HG03025 (cell line): Measurements from ENCODE around the gene TYRO3.

Experiments used
- ATAC-seq: cut with Tn5 transposase; IDR thresholded peaks from one replicate; pipeline ENCODE4 v1.9.1; 2021; ENCODE audit warnings: mild to moderate bottlenecking, moderate library complexity; ENCODE audit not compliant: unreplicated experiment, low FRiP score

TYRO3 gene

DNA sequence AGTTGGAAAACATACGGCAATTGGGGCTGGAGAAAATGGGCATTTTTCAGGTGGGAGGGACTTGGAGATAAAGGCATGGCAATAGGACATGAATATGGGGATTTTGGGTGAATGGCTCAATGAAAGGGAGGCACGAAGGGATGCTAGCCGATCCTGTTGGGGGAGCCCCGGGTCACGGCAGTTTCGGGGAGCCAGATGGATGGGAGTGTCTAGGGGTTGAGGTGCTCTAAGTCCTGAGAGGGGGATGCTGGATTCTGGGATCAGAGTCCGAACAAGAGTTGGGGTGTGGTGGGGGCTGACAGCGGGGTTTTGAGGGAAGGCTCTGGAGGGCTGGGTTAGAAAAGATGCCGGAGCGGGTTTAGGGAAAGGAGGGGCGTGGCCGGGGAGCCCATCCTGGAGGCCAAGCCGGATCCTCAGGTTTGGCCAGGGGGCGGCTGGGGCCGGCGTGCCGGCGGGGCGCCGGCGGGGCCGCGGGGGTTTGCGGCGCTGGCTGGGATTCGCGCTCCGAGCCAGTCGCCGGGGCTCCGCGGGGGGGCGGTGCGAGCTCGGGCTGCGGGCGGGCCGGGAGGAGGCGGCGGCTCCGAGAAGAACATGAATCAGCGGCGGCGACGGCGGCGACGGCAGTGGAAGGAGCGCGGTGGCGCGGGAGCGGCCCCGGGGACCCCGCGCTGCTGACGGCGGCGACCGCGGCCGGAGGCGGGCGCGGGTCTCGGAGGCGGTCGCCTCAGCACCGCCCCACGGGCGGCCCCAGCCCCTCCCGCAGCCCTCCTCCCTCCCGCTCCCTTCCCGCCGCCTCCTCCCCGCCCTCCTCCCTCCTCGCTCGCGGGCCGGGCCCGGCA, at the start of gene TYRO3:
TSS of gene TYRO3 (plus strand) at position 813 of the 839 bp plus-strand sequence. CDS start 46 bp downstream, outside the sequence.
- ATAC-seq: no peak

DNA sequence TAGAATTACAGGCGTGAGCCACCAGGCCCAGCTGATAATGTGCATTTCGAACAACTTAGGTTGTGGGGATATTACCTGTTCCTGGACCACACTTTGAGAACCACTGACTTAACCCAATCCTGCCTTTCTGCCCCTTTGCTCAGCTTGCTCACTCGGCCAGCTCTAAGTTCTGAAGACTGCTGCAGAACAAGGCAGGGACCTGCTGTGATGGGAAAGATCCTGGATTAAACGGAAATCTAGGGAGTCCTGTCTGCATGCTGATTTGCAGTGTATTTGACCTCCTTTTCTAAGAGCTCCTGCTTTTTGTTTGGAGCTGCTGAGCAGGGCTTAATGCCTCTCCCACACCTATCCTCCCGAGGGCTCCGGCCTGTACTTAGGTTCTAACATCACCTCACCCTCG, 48.3 kb upstream of the TYRO3 start:
- ATAC-seq: no peak

DNA sequence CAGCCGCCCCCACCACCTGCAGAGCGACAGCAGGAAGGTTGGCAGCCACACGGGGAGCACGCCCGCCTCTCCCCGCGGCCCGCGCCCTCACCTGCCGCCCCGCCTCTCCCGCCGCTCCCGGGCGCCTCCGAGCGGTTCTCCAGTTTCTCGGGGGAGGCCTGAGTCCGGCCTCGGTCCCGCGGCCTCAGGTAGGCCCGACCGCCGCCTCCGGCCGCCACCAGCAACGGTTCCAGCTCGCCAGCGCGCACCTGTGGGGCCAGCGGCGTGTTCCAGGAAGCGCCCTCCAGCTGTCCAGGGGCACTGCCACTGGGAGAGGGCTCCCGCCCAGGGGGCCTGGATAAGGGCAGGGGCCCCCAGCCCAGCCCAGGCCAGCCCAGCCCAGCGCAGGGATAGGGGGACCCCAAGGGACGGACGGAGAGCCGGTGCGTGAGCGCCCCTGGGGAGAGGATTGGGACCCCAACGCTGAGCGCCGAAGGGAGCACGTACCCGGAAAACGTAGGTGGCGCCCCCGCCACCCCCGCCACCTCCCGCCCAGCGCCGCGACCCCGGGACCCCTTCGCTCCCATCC, 47.6 kb upstream of the TYRO3 start:
- ATAC-seq: no peak

DNA sequence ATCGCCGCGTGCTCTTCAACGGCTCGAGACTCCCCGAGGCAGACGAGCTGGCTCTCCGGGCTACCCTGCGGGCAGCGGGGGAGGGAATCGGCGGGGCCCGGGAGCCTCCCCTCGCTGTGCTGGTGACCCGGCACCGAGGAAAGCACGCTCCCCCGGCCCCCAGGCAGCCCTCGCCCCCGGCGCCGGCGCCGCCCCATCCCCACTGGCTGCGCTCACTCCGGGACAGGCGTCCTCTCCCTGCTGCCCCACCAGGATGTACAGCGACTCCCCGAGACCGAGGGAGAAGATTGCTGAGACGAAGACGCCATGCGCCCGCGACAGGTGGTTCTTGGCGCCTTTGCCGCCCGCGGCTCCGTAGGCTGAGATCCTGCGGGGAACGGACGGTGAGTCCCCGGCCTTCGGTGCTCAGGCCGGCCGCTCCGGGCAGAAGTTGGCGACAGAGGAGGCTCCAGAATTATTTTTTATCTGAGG, 47.1 kb upstream of the TYRO3 start:
- no peak for ATAC-seq

DNA sequence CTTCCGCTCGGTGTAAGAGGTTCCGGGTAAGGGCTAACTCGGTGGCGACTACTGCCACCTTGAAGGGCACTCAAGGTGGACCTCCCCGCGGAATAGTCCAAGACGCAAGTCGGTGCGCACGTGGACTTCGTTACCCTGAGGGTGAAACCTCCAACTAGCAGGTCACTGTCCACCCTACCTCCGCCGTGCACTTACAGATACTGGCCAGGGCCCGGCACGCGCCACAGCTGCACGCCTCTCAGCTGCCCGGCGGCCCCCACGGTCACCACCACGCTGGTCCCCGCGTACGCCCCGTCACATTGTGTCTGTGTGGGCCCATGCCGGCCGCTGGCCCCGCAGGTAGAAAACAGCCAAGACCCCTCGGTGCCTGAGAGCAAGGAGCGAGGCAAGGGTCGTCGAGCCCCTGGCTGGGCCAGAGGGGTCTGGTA, 46.5 kb upstream of the TYRO3 start:
- no peak for ATAC-seq

DNA sequence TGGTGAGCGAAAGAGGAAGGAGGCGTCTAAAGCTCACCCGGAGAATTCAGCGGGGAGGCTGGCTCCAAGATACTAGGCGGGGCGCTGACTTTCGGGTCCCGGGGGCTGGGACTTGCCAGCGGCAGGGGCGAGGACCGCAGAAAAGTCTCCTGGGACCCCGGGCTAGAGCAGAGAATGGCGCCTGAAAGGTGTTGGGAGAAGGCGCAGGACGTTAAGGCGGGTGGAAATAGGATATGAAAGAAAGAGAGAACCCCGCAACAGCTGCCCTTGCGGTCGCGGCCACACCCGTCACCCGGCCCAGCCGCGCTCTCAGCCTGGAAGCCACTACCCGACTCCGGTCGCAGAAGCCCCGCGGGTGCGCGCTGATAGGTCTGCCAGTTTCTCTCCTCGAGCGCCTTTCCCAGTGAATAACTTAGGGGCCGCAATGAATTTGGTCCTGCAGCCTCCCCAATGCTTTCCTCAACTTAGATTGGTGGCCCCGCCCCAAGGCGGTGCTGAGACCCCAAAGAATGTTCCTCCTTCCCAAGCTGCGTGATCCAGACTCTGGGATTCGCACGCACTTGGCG, 46.0 kb upstream of the TYRO3 start:
- no peak for ATAC-seq

DNA sequence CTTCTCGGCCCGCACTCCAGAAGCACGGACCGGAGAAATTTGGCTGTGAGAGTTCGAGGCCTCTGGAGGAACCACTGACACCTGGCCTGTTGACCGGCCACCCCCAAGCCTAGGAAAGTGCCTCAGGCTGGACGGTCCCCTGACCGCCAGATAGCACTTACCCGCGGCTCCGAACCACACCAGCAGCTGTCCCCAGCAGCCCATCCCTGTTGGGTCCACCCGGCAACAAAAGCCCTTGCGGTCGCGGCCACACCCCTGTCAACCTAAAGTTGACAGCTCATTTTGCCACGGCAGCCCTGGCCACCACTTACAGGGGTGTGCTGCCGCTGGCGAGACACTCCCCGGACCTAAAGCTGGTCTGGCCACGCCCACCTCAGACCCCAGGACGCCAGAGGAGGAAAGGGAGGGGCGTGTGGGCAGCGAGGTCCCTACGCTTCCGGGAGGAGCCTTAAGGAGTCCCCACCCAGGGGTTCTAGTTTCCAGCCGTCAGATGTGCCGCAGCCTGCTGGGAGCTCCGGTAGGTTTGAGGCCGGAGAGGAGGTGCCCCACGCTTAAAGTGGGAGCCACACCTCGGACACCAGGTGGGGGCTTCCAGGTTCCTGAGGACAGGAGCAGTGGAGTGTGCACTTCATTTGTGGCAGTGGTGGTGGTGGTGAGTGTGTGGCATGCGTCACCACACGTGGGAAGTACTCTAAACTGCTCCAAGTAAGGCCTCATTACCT, 45.3 kb upstream of the TYRO3 start, which contains the start of gene LTK:
TSS of gene LTK (minus strand) at position 322 of the 722 bp plus-strand sequence. CDS start at position 204, 118 bp downstream.
- no peak for ATAC-seq

DNA sequence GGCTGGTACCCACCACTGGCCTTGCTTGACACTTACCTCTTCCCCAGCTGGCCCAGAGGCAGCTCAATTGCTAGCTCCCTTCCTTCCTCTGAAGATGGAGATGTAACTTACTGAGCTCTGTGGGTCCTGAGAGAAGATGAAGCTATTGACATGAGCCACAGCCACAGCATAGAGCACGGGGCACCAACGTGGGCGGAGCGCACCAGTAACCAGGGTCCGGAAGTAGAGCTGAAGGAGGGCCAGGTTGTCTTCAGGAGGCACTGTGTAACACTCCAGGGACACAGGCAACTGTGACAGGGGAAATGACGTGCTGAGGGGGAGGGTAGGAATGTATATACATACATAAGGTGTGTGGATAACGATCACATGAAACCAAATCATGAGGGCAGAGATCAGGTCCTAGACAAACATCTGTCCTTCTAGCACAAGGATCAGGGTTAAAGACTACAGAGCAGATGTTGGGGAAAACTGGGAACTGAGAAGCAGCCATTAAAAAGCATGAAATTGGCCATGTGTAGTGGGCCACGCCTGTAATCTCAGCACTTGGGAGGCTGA, 41.0 kb upstream of the TYRO3 start:
- no peak for ATAC-seq

DNA sequence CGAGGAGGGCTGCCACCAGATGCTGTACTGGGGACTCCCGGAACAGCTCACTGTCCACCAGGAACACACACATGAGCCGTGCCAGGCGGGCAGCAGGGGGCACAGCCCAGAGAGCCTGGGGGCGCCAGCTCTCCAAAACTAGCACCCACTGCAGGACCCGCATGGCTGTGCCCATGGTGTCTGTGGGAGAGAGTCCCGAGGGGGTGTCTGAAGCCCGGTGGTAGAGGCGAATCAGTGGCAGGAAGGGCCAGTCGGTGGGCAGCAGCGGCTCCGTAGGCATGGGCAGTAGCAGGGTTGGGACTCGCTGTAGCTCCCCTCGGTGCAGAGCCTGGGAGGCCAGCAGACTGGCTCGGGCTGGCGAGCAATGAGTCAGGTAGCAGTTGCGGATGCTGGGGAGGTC, 38.4 kb upstream of the TYRO3 start:
- no peak for ATAC-seq

DNA sequence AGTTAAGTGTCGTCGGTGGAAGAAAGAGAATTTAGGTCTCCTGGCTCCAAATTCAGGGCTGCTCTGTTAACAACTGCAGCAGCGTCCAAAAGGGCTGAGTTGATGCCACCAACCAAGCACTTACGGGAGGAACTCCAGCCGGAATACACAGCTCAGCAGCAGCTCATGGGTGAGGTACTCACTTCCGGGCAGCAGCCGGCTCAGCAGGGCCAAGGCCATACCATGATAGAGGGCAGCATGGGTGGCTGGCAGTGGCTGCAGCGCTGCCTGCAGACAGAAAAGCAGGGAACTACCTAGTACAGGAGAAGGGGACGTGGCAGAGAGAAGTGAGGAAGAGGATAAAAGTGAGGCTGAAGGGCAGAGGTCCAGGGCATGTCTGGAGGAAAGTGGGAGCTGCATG, 37.4 kb upstream of the TYRO3 start:
- no peak for ATAC-seq

DNA sequence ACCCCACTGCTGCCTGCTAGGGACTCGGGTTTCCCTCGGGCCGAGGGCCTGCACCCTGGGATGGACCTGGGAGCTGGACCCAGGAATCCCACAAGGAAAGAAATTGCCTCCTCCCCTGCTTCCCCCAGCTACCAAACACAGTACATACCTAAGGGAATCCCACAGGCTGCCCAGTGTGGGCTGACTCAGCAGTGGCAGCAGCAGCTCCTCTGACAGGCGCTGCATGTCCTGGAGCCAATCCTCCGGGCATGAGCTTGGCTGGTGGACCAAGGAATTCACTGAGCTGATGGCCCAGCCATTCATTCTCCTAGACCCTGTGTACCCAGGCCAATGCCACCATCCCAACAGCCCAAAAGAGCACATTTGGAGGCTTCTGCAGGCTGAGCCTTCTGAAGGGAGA, 35.9 kb upstream of the TYRO3 start:
- ATAC-seq: no peak

DNA sequence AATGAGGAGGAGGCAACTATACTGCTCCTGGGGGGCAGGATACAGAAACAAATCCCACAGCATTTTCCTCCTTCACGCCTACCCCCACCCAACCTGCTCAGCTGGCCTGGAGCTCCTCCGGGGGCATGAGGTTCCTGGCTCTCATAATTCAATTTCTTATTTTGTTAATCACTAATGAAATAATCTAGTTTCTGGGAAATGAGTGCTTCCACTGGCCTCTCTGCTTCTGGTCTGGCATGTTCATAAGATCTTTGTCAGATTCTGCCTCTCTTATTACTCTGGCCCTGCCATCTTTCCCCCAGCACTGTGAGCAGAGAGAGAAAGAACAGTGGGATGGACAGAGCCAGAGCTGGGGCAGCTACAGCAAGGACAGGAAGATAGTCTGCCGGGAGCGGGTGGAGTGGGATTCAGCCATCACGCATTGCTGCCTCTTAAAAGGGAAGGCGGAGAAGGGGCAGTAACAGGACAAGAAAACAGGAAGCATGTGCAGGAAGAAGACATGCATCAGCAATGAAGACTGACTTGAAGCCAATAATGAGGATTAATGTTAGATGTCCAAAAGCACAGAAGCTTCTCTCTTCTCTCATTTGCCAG, 28.6 kb upstream of the TYRO3 start:
- no peak for ATAC-seq

DNA sequence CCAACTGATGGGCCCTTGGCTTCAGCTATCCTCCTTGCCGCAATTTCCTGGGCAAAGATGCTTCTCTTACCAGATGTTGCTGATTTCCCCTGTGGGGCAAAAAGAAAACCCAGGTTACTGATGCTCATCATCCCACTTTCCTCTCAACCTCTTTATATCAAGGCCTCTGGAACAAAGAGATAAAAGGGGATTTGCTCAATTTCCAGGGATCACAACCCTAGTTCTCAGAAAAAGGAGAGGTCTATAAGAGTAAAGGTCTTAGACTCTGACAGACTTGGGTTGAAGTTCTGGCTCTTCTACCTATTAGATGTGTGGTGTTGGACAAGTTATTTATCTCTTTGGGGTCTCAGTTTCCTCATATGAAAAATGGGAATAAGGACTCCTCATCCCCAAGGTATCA, 23.5 kb upstream of the TYRO3 start:
- no peak for ATAC-seq

DNA sequence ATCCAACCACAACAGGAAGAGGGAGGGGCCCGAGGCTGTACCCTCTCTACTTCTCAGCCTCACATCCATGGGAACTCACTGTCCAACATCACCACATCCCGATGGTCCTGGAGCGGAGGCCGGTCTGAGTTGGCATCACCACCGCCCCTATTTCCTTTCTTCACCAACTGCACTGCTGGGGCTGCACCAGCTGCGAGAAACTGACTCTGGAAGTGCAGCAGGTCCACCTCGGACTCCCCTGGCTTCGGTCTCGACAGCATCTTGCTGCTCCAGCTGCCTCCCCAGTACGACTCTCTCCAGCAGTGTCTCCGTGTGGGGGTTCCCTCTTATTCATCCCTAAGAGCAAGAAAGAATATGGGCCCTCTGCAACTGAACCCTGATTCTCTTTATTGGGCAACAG, 22.1 kb upstream of the TYRO3 start:
- no peak for ATAC-seq

DNA sequence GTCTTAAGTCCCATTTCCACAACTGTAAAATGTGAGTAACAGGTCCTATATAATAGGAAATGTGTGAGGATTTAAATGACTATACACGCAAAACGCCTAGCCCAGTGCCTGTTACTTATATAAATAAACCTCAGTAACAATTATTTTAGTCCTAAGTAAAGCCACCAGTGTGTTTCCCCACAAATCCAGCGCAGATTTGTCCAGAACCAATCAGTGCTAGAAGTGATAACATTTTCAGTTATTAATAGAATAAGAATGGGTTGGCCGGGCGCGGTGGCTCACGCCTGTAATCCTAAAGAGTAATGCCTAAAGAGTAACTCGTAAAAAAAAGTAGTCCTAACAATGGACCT, 15.5 kb upstream of the TYRO3 start:
- no peak for ATAC-seq

DNA sequence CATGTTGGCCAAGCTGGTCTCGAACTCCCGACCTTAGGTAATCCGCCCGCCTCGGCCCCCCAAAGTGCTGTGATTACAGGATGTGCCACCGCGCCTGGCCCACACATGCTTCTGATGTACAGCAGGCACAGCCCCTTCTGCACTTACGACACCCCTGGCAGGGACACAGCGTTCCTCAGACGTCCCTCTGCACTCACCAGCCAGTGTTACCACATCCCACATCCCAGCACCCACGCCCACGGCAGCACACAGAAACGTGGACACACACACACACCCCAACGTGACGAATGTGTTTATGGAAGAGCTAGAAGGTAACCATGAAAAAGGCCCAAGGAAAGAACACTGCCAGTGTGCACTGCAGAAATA, 14.4 kb upstream of the TYRO3 start:
- ATAC-seq: no peak

DNA sequence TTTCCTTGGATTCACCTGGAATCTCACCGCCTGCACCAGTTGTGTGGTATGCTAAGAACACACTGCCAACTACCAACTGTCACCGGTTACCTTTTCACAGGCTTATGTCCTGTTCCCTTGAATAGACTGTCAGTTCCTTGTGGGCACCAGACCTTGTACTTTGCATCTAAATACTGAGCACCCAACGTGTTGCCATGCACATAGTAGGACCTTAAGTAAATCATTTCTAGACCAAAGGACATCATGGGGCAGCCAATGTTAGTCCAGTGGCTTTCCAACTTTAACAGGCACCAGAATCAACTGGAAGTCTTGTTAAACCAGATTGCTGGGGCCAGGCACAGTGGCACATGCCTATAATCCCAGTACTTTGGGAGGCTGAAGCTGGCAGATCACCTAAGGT, 13.8 kb upstream of the TYRO3 start:
- no peak for ATAC-seq

DNA sequence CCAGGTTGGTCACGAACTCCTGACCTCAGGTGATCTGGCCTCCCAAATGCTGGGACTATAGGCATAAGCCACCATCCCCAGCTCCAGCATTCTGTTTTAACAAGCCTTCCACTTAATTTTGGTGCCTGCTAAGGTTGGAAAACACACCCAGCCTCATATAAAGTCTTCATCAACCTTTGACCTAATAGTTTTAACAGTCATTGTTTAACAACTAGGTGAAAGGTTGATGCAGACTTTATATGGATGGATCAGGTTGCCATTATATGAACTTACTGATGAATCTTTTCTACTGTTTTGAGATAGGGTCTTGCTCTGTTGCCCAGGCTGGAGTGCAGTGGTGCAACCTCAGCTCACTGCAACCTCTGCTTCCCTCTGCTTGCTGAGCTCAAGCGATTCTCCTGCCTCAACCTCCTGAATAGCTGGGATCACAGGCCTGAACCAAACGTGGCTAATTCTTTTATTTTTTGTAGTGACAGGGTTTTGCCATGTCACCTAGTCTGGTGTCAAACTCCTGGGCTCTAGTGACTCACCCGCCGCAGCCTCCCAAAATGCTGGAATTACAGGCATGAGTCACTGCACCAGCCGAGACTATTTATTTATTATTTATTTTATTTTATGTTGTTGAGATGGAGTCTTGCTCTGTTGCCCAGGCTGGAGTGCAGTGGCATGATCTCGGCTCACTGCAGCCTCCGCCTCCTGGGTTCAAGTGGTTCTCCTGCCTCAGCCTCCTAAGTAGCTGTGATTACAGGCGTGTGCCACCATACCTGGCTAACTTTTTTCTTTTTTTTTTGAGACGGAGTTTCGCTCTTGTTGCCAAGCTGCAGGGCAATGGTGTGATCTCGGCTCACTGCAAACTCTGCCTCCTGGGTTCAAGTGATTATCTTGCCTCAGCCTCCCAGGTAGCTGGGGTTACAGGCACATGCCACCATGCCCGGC, 11.9 kb upstream of the TYRO3 start:
- no peak for ATAC-seq

DNA sequence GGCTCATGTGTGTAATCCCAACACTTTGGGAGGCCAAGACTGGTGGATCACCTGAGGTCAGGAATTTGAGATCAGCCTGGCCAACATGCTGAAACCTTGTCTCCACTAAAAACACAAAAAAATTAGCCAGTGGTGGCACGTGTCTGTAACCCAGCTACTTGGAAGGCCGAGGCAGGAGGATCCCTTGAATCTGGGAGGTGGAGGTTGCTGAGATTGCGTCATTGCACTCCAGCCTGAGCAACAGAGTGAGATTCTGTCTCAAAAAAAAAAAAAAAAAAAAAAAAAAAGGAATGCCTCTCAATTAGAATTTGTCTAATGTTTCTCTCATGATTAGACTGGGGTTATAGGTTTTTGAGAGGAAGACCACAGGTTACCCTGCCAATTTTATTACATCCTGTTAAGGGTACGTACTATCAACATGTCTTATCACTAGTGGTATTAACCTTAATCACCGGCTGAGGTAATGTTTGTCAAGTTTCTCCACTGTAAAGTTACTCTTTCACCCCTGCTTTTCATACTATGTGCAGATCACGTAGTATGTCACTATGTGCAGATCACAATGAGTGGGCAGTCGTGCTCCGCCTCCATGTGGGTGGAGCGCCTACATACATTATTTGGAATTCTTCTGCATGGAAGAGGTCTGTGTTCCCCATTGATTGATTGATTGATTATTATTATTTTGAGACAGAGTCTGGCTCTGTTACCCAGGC, 8.8 kb upstream of the TYRO3 start:
- ATAC-seq: no peak
